Activated CD8-positive, alpha-beta memory T cell treated with anti-CD3 and anti-CD28 coated beads, Interleukin-2, amount 50 U/mL, for 24 hours (primary cell): ENCODE measurements around the gene CCDC188.

Experiments
- DNase-seq: peaks from one replicate; pipeline ENCODE4 v3.0.0-alpha.2; 2020; ENCODE audit errors: extremely low read depth

CCDC188 gene

DNA sequence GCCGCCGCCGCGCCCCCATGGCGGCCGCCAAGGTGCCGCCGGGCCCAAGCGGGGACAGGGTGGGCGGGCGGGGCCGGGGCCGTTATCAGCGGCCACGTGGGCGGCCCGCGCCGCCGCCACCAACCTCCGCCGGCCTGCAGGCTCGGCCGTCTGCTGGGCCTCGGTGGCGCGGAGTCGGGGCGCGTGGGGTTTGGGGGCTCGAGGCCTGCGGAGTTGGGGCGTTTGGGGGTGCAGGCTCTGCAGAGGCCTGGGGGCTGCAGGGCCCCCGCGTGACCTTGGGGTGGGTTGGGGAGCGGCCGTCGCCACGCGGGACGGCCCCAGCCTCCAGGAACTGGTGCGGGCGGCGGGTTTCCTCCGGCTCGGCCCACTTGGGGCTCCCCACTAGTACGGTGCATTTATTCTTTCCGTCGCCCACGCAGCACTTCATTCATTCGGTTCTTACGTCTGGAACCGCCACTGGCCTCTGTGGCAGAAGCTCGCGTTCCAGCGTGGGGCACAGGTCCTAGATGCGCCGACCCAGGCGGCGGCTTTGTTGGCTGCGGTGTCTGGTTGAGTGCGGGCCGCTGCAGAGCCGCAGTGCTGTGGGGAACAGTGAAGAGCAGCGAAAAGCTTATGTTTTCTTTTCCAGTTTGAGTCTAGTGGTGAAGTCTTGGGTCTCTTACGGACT lies 33.1 kb downstream of the CCDC188 start:
- DNase-seq: peak; percentile 67

GRCh38 chr22:20116951-20117632 lies 33.8 kb downstream of the CCDC188 start, which contains the start of gene TRMT2A:
Gene TRMT2A (minus strand): TSS chr22:20117226. CDS start chr22:20116906, 320 bp downstream.
- DNase-seq: peak; percentile 96

- no peak for DNase-seq
Measured at GRCh38 chr22:20116376-20116950, 34.4 kb downstream of the CCDC188 start.

DNA sequence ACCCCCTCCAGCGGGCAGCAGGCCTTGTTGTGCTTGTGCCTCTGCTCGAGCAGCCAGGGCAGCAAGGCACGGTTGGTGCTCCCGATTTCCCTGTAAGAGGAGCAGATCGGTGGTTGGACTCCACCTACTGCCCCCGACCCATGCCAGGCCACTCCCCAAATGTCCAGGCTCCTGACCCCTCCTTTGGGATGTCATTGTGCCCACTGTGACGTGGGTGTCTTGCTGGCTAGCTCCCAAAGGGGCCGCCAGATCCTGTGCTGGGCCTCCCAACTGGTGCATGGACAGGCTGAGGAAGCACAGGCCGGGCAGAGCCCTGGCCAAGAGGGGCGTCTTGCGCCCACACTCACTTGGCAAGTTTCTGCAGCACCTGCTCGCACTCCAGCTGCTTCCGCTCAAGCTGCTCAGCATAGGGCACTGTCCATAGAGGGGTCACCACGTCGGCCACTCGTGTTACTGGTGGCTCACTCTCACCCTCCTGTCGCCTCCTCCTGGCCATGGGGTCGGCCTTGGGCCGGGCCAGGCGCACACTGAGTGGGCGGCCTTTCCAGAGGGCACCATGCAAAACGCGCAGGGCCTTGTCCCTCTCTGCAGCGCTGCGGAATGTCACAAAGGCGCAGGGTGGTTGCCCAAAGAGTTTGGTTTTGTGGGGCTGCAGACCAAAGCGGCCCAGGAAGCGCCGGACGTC lies 35.0 kb downstream of the CCDC188 start, which contains the start of gene RANBP1:
Gene RANBP1, plus strand, starts transcription at position 414 of the 685 bp plus-strand sequence. Its CDS starts 81 bp downstream, at position 495.
- no peak for DNase-seq

GRCh38 chr22:20114506-20115475 lies 36.1 kb downstream of the CCDC188 start:
- no peak for DNase-seq

GRCh38 chr22:20113551-20114310 lies 37.1 kb downstream of the CCDC188 start:
- DNase-seq: no peak

DNA sequence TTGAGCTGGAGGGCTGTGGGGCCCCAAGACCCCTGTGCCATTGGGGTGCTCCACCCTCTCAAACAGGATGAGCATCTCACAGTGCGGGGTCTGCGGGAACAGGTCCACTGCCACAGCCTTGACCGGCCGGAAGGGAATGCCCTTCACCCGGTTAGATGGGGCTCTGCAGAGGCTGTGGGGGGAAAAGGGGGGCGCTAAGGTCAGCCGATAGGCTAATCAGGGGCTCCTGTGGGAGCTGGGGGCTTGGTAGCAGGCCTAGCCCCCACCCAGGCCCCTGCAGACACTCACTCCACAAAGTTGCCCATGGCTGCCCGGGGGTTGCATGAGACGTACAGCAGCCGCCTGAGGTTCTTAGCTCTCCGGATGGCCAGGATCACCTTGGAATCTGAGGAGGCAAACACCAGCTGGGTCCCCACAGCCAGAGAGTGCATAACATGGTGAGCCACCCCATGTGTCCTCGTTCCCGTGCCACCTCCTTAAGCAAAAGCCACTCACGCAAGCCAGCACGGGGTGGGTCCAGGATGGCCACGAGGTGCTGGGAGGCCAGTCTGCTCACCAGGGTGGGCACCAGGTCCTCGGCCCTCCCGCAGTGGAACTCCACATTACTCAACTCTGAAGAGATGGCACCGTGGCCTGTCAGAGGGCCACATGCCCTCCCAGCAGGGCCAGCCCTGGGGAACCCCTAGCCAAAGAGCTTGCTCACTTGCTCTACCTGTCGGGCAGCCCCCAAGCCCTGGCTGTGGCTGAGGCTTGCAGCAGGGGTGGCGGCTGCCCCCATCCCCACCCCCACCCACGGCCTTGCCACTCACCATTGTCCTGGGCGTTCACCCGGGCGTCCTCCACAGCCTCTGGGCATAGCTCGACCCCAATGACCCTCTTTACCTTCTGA lies 38.0 kb downstream of the CCDC188 start:
- DNase-seq: no peak

- DNase-seq: no peak
Measured at GRCh38 chr22:20111689-20112622, 38.9 kb downstream of the CCDC188 start.

DNA sequence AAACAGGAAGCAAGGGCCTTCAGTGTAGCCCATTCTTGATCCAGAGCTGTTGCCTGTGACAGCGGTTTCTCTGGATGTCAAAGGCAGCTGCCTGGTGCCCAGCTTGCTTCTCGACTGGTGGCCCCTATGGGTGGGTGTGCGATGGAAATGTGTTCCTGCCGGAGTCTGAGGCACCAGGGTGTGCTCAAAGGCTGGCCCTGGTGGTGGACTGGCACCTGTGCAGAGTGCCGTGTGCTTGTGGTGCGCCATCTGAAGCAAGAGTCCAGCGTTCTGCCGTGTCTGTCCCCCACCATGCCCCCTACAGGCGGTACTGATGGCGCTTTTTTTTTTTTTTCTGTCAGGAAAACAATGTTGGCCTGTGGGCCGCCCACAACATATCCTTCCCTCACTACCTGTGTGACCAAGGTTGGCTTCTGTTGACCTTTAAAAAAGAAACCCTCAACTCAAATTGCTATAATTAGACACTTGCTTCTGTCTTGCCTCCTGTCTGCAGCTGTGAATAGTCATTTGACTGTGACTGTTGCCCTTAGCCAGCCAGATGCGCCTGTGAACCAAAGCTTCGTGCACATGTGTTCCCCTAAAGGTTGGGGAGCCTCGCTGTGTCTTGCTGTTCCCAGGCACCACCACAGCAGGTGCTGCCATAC lies 39.7 kb downstream of the CCDC188 start:
- no peak for DNase-seq

GRCh38 chr22:20110359-20110985 lies 40.4 kb downstream of the CCDC188 start:
- DNase-seq: no peak

GRCh38 chr22:20109411-20110358 lies 41.2 kb downstream of the CCDC188 start:
- no peak for DNase-seq

DNA sequence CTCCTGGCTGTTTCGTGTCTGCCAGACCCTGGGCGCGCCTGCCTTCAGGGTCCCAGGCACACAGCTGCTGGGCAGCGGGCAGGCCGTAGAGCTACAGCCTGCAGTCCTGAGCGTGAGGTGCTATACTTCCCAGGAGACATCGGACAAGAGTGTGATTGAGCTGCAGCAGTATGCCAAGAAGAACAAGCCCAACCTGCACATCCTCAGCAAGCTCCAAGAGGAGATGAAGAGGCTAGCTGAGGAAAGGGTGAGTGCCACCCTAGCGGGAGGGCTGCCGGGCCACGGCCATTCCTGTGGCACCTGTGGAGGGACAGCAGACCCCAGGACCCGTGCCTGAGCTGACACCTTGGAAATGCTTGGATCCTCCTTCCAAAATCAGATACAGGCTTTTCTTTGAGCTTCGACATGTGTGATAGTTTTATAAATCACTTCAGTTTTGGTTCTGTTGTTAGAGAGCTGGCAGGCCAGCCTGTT lies 42.1 kb downstream of the CCDC188 start:
- no peak for DNase-seq

GRCh38 chr22:20107951-20108756 lies 42.7 kb downstream of the CCDC188 start:
- DNase-seq: no peak

DNA sequence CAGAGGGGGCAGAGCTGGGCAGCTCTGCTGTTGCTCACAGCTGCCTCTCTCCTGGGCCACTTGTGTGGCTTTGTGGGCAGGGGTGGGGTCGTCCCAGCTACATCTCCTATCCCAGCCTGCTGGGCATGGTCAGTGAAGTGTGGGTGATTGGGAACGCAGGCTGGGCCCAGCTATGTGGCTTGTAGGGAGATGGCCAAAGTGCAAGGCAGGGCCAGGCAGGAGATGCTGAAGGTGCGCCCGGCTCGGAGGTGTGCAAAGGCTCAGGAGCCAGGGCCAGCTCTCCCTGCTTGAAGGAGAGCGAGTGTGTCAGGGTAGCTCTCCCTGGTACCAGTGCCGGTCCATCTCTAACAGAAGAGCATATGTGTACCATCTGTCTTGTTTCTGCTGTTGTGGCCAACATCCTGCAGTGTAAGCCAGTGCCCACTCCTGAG lies 43.4 kb downstream of the CCDC188 start:
- DNase-seq: no peak

DNA sequence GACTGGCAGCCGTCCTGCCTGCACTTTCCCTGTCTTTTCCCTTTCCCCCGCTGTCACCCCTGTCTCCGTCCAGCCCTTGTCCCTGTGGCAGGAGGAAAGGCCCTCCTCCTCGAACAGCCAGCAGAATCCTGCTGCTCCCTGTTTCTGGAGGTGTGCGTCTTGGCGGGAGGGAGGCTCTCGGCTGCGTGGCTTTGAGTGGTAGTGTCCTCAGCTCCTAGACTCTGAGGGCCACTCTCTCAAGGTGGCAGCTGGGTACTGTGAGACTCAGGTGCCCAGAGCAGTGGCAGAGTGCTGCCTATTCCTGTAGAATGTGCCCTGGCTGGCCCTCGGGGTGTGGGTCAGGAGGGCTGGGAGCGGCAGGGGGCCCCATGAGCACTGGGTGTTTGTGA lies 44.0 kb downstream of the CCDC188 start:
- DNase-seq: no peak
